Neural crest cell (in vitro differentiated cells): ENCODE measurements around the gene VARS2. TPM values are rescaled to one million over a fixed set of nuclear protein-coding genes. Genes with fewer than 3 reads are reported as not detected.
A peak's percentile ranks its signal among the peaks of the same experiment; 100 is the strongest.

ENCODE experiments used
- DNase-seq: peaks from one replicate; pipeline ENCODE4 v3.0.0; 2021; ENCODE audit warnings: low read depth, mixed read lengths, low spot score
- H3K27ac Mint-ChIP-seq: one replicate; pipeline ENCODE4 v1.8.0; 2021; ENCODE audit warnings: mild to moderate bottlenecking, mixed read lengths; ENCODE audit not compliant: unreplicated experiment
- H3K27me3 Mint-ChIP-seq: 2 replicates; pipeline ENCODE4 v1.8.0; 2021; ENCODE audit warnings: low read depth, mild to moderate bottlenecking, mixed read lengths
- H3K36me3 Mint-ChIP-seq: 2 replicates; pipeline ENCODE4 v1.8.0; 2021; ENCODE audit warnings: low read depth, mild to moderate bottlenecking, mixed read lengths
- H3K4me1 Mint-ChIP-seq: 2 replicates; pipeline ENCODE4 v1.8.0; 2021; ENCODE audit warnings: mixed read lengths
- H3K4me3 Mint-ChIP-seq: one replicate; pipeline ENCODE4 v1.8.0; 2021; ENCODE audit warnings: mild to moderate bottlenecking, mixed read lengths
- H3K9me3 Mint-ChIP-seq: 2 replicates; pipeline ENCODE4 v1.8.0; 2021; ENCODE audit warnings: mixed read lengths
- total RNA-seq: library from RNA; stranded (reverse); gene quantifications from 2 replicates; pipeline ENCODE4 v1.2.1, GENCODE V29; 2021
- TF ChIP-seq, protein P1 (sequence below): fragments of 200-600 bp; sonication (generic); conservative IDR thresholded peaks from 2 replicates; pipeline ENCODE4 v1.5.0; 2021; ENCODE audit warnings: antibody characterized with exemption, mild to moderate bottlenecking

The VARS2 gene
- total RNA-seq, 1 donor from 2014 or later: 68.2 TPM

DNA sequence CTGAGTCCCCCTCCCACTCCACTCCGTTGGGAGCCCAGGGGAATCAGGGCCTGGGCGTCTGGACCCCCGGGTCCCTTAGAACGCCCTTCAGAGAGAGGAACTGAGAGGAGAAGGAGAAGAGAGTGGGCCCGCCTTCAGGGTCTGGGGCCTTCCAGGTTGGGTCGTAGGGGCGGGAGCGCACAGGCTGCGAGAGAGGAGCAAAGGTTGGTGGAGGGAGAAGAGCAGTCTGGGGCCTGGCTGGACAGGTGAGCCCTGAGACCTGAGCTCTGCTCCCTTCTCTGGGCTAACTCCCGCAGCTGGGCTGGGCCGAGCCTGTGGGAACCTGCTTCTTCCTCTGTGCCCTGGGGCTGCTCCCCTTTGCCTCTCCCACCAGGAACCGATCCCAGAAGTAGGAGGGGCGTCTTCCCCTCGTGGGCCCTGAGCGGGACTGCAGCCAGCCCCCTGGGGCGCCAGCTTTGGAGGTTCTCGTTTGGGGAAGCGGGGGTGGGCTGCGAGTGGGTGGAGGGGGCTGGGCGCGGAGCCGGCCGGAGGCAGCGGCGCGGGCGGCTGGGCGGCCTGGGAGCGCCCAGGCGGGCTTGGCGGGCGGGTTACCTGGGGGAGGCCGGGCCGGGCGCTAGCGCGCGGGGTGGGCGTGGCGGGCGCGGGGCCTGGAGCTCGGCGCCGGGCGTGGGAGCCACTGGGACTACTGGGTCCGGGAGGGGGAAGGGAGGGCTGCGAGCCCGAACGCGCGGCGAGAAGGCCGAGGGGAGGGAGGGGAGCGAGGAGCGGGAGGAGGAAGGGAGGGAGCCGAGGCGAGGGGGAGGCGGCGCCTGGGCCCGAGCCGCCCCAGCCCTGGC is 30.1 kb upstream of the VARS2 start, which contains the start of gene DDR1:
DDR1 (plus strand) TSS at position 835 of the 836 bp plus-strand sequence. CDS start 4,211 bp downstream, outside the sequence.
- Mint-ChIP-seq H3K4me3 (peak within 1 kb of the TSS; percentile 96), H3K27me3 (no peaks in the 10 kb centered on the region), H3K4me1 (peaks cover 73% of the 10 kb centered on the region), H3K36me3 (no peaks in the 10 kb centered on the region), H3K27ac (peak within 1 kb of the TSS; percentile 97), H3K9me3 (no peaks in the 10 kb centered on the region)
- peak; percentile 29 for DNase-seq
- TF ChIP-seq, protein P1, sequence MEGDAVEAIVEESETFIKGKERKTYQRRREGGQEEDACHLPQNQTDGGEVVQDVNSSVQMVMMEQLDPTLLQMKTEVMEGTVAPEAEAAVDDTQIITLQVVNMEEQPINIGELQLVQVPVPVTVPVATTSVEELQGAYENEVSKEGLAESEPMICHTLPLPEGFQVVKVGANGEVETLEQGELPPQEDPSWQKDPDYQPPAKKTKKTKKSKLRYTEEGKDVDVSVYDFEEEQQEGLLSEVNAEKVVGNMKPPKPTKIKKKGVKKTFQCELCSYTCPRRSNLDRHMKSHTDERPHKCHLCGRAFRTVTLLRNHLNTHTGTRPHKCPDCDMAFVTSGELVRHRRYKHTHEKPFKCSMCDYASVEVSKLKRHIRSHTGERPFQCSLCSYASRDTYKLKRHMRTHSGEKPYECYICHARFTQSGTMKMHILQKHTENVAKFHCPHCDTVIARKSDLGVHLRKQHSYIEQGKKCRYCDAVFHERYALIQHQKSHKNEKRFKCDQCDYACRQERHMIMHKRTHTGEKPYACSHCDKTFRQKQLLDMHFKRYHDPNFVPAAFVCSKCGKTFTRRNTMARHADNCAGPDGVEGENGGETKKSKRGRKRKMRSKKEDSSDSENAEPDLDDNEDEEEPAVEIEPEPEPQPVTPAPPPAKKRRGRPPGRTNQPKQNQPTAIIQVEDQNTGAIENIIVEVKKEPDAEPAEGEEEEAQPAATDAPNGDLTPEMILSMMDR: peak; percentile 12

DNA sequence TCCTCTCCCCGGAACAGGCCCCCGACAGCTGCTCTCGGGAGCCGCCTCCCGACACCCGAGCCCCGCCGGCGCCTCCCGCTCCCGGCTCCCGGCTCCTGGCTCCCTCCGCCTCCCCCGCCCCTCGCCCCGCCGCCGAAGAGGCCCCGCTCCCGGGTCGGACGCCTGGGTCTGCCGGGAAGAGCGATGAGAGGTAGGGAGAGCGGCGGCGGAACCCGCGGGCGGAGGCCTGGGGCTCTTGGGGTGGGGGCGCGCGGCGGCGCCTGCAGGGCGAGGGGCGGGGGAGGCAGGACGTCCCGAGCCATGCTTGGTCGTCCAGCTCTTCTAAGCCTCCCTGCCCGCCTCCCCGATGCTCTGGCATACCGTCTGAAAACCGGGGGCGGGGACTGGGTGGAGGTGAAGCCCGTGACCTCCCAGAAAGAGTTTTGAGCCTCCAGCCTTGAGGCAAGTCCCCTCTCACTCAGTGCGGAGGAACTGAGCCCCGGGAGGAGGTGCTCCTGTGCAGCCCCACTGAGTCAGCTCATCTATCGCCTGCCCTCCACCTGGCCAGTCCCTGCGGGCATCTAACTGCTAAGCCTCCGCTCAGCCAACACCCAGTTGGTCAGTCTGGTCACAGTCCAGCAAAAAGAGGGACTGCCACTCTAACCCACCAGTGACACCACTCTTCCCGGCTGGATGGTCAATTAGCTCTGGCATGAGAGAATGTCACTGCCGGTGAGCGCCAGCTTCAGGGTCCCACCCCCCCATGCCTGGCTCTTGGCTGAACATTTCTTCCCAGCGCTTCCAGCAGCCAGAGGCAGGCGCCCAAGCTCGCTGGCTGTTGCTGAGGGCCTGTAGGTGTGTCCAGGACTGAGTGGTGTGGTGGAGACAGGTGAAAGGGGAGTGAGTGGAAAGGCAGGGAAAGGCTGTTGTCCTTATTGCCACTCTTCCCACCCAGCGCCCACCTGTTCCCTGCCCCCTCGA is 29.2 kb upstream of the VARS2 start:
- H3K4me1 Mint-ChIP-seq: peaks cover 69% of the 10 kb centered on the region
- no peaks in the 10 kb centered on the region for H3K36me3 Mint-ChIP-seq
- peak; percentile 28 for DNase-seq
- no peaks in the 10 kb centered on the region for H3K27me3 Mint-ChIP-seq
- H3K9me3 Mint-ChIP-seq: no peaks in the 10 kb centered on the region
- TF ChIP-seq, protein P1: no peak
- peak overlapping the region; percentile 86 for H3K4me3 Mint-ChIP-seq
- peak overlapping the region; percentile 97 for H3K27ac Mint-ChIP-seq

DNA sequence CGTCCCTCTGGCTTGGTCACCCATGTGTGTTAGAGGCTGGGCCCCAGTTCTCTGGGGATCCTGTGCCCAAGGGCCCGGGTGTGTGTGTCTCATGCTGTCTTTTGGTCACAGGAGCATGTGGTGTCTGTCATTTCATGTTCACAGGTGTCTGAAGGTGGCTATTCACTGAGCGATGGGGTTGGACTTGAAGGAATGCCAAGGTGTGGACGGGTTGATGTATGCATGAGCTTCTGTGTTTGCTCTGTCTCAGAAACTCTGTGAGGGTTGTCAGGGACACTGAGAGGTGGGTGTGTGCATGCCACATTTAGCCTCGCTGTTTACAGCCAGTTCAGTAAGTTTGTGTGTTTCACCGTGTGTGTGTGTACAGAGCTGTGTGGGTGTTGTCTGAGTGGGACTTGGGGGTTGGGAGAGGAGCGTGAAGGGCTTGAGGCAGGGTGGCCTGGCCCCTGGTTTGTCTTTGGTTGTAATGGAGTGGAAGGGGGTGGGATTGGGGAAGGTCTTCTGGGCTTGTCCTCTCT is 28.5 kb upstream of the VARS2 start:
- no peaks in the 10 kb centered on the region for H3K9me3 Mint-ChIP-seq
- H3K27ac Mint-ChIP-seq: peak overlapping the region; percentile 97
- no peaks in the 10 kb centered on the region for H3K27me3 Mint-ChIP-seq
- peak overlapping the region; percentile 86 for H3K4me3 Mint-ChIP-seq
- no peak for DNase-seq
- H3K36me3 Mint-ChIP-seq: no peaks in the 10 kb centered on the region
- H3K4me1 Mint-ChIP-seq: peaks cover 69% of the 10 kb centered on the region
- TF ChIP-seq, protein P1: no peak

DNA sequence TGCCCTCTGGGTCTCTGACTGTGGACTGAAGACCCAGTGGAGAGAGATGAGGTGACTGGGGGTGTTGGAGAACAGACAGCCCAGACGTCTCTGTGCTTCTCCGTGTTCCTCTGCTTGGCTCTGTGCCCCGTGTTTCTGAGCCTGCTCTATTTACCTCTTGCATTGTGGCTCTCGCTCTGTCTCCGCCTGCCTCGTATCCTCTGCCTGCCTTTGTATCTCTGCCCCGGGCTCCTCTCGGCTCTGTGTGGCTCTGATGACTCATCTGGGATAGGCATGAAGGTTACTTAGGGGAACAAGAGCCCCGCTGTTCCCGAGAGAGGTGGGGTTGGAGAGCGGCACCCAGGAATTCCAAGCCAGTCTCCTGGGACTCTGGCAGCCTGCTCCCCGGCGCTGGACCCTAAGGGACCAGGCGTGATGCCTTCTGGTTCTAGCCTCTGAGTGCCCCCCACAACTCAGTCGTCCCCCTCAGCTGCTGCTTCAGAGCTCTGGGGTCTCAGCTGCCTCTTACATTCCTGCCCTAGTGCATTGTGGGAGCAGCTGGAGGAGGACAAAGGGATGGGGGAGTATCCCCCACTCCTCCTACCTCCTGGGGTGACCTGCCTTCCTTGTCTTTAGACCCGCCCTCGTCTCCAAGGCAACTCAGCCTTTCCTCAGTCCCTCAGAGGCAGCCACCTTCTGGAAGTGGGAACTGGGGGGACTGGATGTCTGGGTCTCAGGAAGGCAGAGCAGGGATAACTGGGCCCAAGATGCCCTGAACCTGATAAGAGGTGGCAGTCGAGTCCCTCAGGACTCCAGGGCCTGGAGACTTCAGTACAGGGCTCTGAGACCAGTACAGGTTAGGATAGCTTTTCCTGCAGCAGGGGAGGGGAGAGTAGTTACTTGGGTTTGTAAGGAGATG is 27.8 kb upstream of the VARS2 start:
- Mint-ChIP-seq H3K27me3 (no peaks in the 10 kb centered on the region), H3K36me3 (no peaks in the 10 kb centered on the region), H3K27ac (peak overlapping the region; percentile 97), H3K4me3 (peak overlapping the region; percentile 86), H3K9me3 (no peaks in the 10 kb centered on the region), H3K4me1 (peaks cover 64% of the 10 kb centered on the region)
- TF ChIP-seq, protein P1: no peak
- peak; percentile 56 for DNase-seq
